CD1c-positive myeloid dendritic cell (primary cell): ENCODE measurements around the gene PCBP3.
A peak's percentile ranks its signal among the peaks of the same experiment; 100 is the strongest.
"Not testable (repeated sequence)": the region's sequence is repeated elsewhere in the genome, so short reads cannot be mapped to it uniquely, and the experiment has no call there.

Experiments used
- DNase-seq: peaks from one replicate; pipeline ENCODE4 v3.0.0-alpha.2; 2016; ENCODE audit errors: extremely low spot score

Gene PCBP3

GRCh38 chr21:45808663-45809062 lies 165.1 kb downstream of the PCBP3 start:
- DNase-seq: not testable (repeated sequence)

GRCh38 chr21:45809421-45809820 lies 165.9 kb downstream of the PCBP3 start:
- no peak for DNase-seq

- no peak for DNase-seq
These were observed 167.6 kb downstream of the PCBP3 start for GRCh38 chr21:45811136-45811535.

GRCh38 chr21:45814210-45814940 lies 170.8 kb downstream of the PCBP3 start:
- DNase-seq: not testable (repeated sequence)

- DNase-seq: not testable (repeated sequence)
These were observed 172.3 kb downstream of the PCBP3 start for GRCh38 chr21:45815781-45816180.

- DNase-seq: no peak
These were observed 173.3 kb downstream of the PCBP3 start for GRCh38 chr21:45816794-45817193.

- DNase-seq: no peak
These were observed 173.8 kb downstream of the PCBP3 start for GRCh38 chr21:45817345-45817744.

GRCh38 chr21:45818276-45818903 lies 174.9 kb downstream of the PCBP3 start:
- DNase-seq: peak; percentile 38

- peak; percentile 39 for DNase-seq
These were observed 175.4 kb downstream of the PCBP3 start for GRCh38 chr21:45818904-45819285.

- DNase-seq: no peak
These were observed 176.1 kb downstream of the PCBP3 start for GRCh38 chr21:45819478-45820170.

- DNase-seq: peak; percentile 81
These were observed 176.9 kb downstream of the PCBP3 start for GRCh38 chr21:45820171-45821091.

GRCh38 chr21:45821315-45821962 lies 177.9 kb downstream of the PCBP3 start:
- DNase-seq: no peak

GRCh38 chr21:45821998-45822397 lies 178.5 kb downstream of the PCBP3 start:
- no peak for DNase-seq

- no peak for DNase-seq
These were observed 179.0 kb downstream of the PCBP3 start for GRCh38 chr21:45822429-45823099.

- no peak for DNase-seq
These were observed 179.7 kb downstream of the PCBP3 start for GRCh38 chr21:45823100-45823681.

- no peak for DNase-seq
These were observed 181.2 kb downstream of the PCBP3 start for GRCh38 chr21:45824546-45825215.

- no peak for DNase-seq
These were observed 181.7 kb downstream of the PCBP3 start for GRCh38 chr21:45825219-45825618.

GRCh38 chr21:45826676-45827301 lies 183.3 kb downstream of the PCBP3 start:
- no peak for DNase-seq

- DNase-seq: no peak
These were observed 183.8 kb downstream of the PCBP3 start for GRCh38 chr21:45827302-45827692.
